Stimulated activated CD8-positive, alpha-beta memory T cell treated with anti-CD3 and anti-CD28 coated beads, Interleukin-4, amount 100 ng/mL, for 1 hour (primary cell): ENCODE measurements around the gene PLEKHA5.
"Not testable (repeated sequence)": the region's sequence is repeated elsewhere in the genome, so short reads cannot be mapped to it uniquely, and the experiment has no call there.

ENCODE experiments used
- DNase-seq, 2 donors: peaks; one replicate each; pipeline ENCODE4 v3.0.0-alpha.2; 2020; ENCODE audit warnings: low read depth in 2 of 2, low spot score in 1 of 2

PLEKHA5 gene

GRCh38 chr12:19168644-19169043, 39.1 kb downstream of the PLEKHA5 start:
- DNase-seq: no peak

GRCh38 chr12:19169222-19169621, 39.7 kb downstream of the PLEKHA5 start:
- no peak for DNase-seq

GRCh38 chr12:19170286-19170685, 40.8 kb downstream of the PLEKHA5 start:
- not testable (repeated sequence) for DNase-seq

- no peak for DNase-seq
Observed at GRCh38 chr12:19171731-19172130, 42.2 kb downstream of the PLEKHA5 start.

- no peak for DNase-seq
Observed at GRCh38 chr12:19177754-19178153, 48.2 kb downstream of the PLEKHA5 start.

- DNase-seq: no peak
Observed at GRCh38 chr12:19179986-19180385, 50.5 kb downstream of the PLEKHA5 start.

GRCh38 chr12:19181666-19182426, 52.3 kb downstream of the PLEKHA5 start:
- DNase-seq: no peak

- DNase-seq: no peak
Observed at GRCh38 chr12:19183121-19183838, 53.7 kb downstream of the PLEKHA5 start.

- no peak for DNase-seq
Observed at GRCh38 chr12:19185262-19185929, 55.9 kb downstream of the PLEKHA5 start.

- DNase-seq: no peak
Observed at GRCh38 chr12:19186722-19187661, 57.5 kb downstream of the PLEKHA5 start.

- DNase-seq: no peak
Observed at GRCh38 chr12:19189522-19189921, 60.0 kb downstream of the PLEKHA5 start.

GRCh38 chr12:19190292-19191031, 60.9 kb downstream of the PLEKHA5 start:
- DNase-seq: no peak

GRCh38 chr12:19191089-19191488, 61.6 kb downstream of the PLEKHA5 start:
- no peak for DNase-seq

- DNase-seq: no peak
Observed at GRCh38 chr12:19191563-19191962, 62.0 kb downstream of the PLEKHA5 start.

GRCh38 chr12:19192710-19193109, 63.2 kb downstream of the PLEKHA5 start:
- no peak for DNase-seq

GRCh38 chr12:19194963-19195362, 65.4 kb downstream of the PLEKHA5 start:
- DNase-seq: no peak

- DNase-seq: no peak
Observed at GRCh38 chr12:19196959-19197630, 67.6 kb downstream of the PLEKHA5 start.

- DNase-seq: no peak
Observed at GRCh38 chr12:19198272-19198671, 68.7 kb downstream of the PLEKHA5 start.

- no peak for DNase-seq
Observed at GRCh38 chr12:19199332-19199731, 69.8 kb downstream of the PLEKHA5 start.

GRCh38 chr12:19200261-19200660, 70.7 kb downstream of the PLEKHA5 start:
- no peak for DNase-seq
